WTC11 (cell line): Measurements from ENCODE around the gene TMEM272.

Experiments
- TF ChIP-seq, protein P1 (sequence below): sonication (generic); formaldehyde crosslinking; IDR thresholded peaks from 2 replicates; pipeline ENCODE4 v1.8.1; 2022; ENCODE audit warnings: missing genetic modification reagents, borderline replicate concordance
- TF ChIP-seq, protein P2 (sequence below): fragments of 200-600 bp; IDR thresholded peaks from 2 replicates; pipeline ENCODE4 v1.8.0; 2022; ENCODE audit warnings: antibody characterized with exemption
- TF ChIP-seq, protein P3 (sequence below): sonication (generic); formaldehyde crosslinking; IDR thresholded peaks from 2 replicates; pipeline ENCODE4 v1.8.0; 2022; ENCODE audit warnings: mild to moderate bottlenecking, missing genetic modification reagents

DNA sequence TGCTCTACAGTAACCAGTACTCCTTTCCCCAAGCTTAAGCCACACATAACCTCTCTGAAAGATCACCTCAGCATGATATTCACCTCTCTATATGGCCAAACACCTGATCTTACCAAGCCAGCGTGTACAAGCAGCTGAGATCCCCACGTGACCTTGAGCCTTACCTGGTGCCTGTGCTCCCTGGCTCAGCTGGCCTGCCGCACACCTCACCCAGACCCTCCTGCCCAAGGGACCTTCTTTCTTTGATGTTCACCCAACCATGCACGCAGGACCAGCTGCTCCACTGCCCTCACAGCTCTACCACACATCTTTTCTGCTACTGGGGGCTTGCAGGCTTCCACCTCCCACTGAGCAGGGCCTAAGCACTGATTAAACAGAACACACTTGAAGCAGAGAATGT is 50.0 kb downstream of the TMEM272 start:
- TF ChIP-seq, protein P1, sequence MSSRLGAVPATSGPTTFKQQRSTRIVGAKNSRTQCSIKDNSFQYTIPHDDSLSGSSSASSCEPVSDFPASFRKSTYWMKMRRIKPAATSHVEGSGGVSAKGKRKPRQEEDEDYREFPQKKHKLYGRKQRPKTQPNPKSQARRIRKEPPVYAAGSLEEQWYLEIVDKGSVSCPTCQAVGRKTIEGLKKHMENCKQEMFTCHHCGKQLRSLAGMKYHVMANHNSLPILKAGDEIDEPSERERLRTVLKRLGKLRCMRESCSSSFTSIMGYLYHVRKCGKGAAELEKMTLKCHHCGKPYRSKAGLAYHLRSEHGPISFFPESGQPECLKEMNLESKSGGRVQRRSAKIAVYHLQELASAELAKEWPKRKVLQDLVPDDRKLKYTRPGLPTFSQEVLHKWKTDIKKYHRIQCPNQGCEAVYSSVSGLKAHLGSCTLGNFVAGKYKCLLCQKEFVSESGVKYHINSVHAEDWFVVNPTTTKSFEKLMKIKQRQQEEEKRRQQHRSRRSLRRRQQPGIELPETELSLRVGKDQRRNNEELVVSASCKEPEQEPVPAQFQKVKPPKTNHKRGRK, result no peak
- TF ChIP-seq, protein P2, sequence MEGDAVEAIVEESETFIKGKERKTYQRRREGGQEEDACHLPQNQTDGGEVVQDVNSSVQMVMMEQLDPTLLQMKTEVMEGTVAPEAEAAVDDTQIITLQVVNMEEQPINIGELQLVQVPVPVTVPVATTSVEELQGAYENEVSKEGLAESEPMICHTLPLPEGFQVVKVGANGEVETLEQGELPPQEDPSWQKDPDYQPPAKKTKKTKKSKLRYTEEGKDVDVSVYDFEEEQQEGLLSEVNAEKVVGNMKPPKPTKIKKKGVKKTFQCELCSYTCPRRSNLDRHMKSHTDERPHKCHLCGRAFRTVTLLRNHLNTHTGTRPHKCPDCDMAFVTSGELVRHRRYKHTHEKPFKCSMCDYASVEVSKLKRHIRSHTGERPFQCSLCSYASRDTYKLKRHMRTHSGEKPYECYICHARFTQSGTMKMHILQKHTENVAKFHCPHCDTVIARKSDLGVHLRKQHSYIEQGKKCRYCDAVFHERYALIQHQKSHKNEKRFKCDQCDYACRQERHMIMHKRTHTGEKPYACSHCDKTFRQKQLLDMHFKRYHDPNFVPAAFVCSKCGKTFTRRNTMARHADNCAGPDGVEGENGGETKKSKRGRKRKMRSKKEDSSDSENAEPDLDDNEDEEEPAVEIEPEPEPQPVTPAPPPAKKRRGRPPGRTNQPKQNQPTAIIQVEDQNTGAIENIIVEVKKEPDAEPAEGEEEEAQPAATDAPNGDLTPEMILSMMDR, result no peak
- TF ChIP-seq, protein P3, sequence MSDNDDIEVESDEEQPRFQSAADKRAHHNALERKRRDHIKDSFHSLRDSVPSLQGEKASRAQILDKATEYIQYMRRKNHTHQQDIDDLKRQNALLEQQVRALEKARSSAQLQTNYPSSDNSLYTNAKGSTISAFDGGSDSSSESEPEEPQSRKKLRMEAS (CRISPR knock-in tag), result no peak
